Measurements from ENCODE around the gene HYDIN.
A peak's percentile ranks its signal among the peaks of the same experiment; 100 is the strongest.

The HYDIN gene

DNA sequence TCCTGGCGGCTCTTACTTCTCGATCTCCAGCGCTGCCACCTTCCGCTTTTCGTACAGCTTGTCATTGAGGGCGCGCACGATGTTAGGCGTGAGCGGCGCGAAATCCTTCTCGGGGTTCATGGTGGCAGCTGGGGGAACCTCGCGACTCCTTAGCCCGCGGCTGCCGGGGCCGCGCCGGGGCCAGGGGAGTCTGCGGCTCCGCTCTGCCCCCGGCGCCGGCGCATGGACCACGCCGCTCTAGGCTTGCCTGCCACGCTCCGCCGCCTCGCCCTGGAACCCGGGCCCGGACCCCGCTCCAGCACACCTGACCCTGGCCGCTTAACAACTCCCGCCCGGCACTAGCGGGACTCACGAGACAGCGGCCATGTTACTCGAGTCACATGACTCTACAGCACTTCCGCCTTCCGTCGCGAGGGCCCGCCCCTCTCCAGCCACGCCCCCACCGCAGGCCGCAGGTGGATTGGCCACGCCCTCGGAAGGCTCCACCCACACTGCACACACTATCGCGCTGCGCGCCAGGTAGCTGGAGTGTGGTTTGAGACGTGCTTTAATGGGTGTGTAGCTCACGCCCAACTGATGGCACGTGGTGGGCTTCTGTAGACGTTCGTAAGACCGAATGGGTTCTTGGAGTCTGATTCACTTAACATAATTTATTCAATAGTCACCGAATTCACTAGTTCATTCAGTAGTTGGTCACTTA lies 429.6 kb downstream of the HYDIN start, which contains the start of gene VAC14:
VAC14 (minus strand) TSS at position 378 of the 700 bp plus-strand sequence; CDS start at position 120, 258 bp downstream.
- H3K27ac ChIP-seq = peak within 1 kb of the TSS; percentile 15
- peak within 1 kb of the TSS; percentile 75 for H3K4me3 ChIP-seq (ENCODE audit: low read depth, low read length)
- H3K4me2 ChIP-seq (ENCODE audit: low read length) = peak within 1 kb of the TSS; percentile 76

DNA sequence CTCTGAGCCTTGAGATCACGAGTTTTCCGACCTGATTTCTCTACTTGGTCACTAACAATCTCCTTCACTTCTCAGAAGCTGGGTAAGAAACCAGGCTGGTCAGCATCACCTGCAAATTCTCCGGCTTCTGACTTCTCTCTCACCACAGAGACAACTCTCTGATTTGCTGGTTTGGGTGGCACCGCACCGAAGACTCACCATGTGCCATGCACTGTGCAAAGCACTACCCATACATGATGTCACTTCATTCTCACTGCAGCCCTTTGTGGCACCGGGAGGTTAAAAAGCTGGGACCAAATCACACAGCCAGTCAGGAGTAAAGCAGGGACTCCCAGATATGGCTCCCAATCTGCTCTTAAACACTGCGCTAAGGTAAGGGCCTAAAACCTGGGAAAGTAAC lies 430.2 kb downstream of the HYDIN start:
- peak overlapping the region; percentile 70 for H3K9ac ChIP-seq
- H3K36me3 ChIP-seq (ENCODE audit: control insufficient read depth, insufficient read depth, low read length) = no peaks in the 10 kb centered on the region
- peak overlapping the region; percentile 75 for H3K4me3 ChIP-seq (ENCODE audit: low read depth, low read length)
- no peak overlapping the region for H3K27ac ChIP-seq
- peak overlapping the region; percentile 76 for H3K4me2 ChIP-seq (ENCODE audit: low read length)
- peak overlapping the region; percentile 96 for H2AFZ ChIP-seq
- no peaks in the 10 kb centered on the region for H3K27me3 ChIP-seq (ENCODE audit: control insufficient read depth, insufficient read depth, low read length)
- peaks cover 45% of the 10 kb centered on the region for H3K79me2 ChIP-seq
- no peaks in the 10 kb centered on the region for H3K4me1 ChIP-seq
- TF ChIP-seq, protein P1, sequence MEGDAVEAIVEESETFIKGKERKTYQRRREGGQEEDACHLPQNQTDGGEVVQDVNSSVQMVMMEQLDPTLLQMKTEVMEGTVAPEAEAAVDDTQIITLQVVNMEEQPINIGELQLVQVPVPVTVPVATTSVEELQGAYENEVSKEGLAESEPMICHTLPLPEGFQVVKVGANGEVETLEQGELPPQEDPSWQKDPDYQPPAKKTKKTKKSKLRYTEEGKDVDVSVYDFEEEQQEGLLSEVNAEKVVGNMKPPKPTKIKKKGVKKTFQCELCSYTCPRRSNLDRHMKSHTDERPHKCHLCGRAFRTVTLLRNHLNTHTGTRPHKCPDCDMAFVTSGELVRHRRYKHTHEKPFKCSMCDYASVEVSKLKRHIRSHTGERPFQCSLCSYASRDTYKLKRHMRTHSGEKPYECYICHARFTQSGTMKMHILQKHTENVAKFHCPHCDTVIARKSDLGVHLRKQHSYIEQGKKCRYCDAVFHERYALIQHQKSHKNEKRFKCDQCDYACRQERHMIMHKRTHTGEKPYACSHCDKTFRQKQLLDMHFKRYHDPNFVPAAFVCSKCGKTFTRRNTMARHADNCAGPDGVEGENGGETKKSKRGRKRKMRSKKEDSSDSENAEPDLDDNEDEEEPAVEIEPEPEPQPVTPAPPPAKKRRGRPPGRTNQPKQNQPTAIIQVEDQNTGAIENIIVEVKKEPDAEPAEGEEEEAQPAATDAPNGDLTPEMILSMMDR (IDR thresholded peaks at IDR 0.05) = no peak
- no peaks in the 10 kb centered on the region for H3K9me3 ChIP-seq (ENCODE audit: control insufficient read depth, low read length)

More for the DNA sequence above, 429.6 kb downstream of the HYDIN start, which contains the start of gene VAC14:
- Histone ChIP-seq H3K36me3 (ENCODE audit: control insufficient read depth, insufficient read depth, low read length) (no peaks in the 10 kb centered on the region), H3K9me3 (ENCODE audit: control insufficient read depth, low read length) (no peaks in the 10 kb centered on the region), H2AFZ (peak within 1 kb of the TSS; percentile 96), H3K27me3 (ENCODE audit: control insufficient read depth, insufficient read depth, low read length) (no peaks in the 10 kb centered on the region), H3K9ac (peak within 1 kb of the TSS; percentile 70), H3K4me1 (no peaks in the 10 kb centered on the region), H3K79me2 (peaks cover 41% of the 10 kb centered on the region)
- TF ChIP-seq, protein P1 (IDR thresholded peaks at IDR 0.05) = no peak

DNA sequence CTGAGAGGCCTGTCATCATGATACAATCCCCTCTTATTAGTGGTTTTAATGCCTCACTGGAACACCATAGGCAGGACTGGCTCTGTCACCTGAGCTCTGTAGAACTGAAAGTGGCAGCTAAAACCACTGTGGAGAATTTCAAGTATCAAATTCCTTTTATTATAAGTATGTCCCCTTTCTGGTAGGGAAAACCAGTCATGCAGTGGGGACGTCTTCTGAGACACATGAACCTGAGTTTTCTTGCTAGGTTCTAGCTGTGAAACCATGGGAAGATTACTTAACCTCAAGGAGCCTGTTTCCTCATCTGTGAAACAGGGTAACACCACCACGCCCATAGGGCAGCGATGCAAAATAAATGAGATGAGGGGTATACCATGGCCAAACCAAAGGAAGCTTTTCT lies 434.2 kb downstream of the HYDIN start:
- TF ChIP-seq, protein P1 (IDR thresholded peaks at IDR 0.05) = no peak

DNA sequence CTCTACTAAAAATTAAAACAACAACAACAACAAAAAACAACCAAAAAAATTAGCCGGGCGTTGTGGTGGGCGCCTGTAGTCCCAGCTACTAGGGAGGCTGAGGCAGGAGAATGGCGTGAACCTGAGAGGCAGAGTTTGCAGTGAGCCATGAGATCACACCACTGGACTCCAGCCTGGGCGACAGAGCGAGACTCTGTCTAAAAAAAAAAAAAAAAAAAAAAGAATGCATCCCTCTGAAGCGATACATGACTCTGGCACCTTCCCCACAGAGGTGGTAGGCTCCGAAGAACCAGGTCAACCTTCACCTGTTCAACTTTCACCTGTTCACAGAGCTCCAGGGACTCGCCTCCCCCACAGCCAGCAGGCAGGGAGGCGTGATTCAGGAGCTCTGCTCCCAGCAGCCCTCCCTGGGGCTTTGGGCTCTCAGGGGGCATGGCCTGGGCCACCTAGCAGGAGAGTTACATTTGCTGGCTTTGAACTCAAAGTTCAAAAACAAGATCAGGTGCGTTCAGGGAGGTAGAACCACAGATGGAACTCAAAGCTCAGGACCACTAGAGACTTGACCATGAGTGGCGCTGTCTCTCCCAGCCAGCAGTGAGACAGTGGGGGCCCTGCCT lies 435.1 kb downstream of the HYDIN start:
- peaks cover 65% of the 10 kb centered on the region for H3K79me2 ChIP-seq
- H3K4me1 ChIP-seq = no peaks in the 10 kb centered on the region
- no peaks in the 10 kb centered on the region for H3K36me3 ChIP-seq (ENCODE audit: control insufficient read depth, insufficient read depth, low read length)
- no peak overlapping the region for H3K4me3 ChIP-seq (ENCODE audit: low read depth, low read length)
- no peak overlapping the region for H2AFZ ChIP-seq
- no peak overlapping the region for H3K27ac ChIP-seq
- no peak overlapping the region for H3K4me2 ChIP-seq (ENCODE audit: low read length)
- no peaks in the 10 kb centered on the region for H3K9me3 ChIP-seq (ENCODE audit: control insufficient read depth, low read length)
- TF ChIP-seq, protein P1 (IDR thresholded peaks at IDR 0.05) = no peak
- H3K9ac ChIP-seq = no peak overlapping the region
- no peaks in the 10 kb centered on the region for H3K27me3 ChIP-seq (ENCODE audit: control insufficient read depth, insufficient read depth, low read length)

More for the DNA sequence above, 434.2 kb downstream of the HYDIN start:
- H3K4me2 ChIP-seq (ENCODE audit: low read length) = no peak overlapping the region
- H3K27me3 ChIP-seq (ENCODE audit: control insufficient read depth, insufficient read depth, low read length) = no peaks in the 10 kb centered on the region
- no peak overlapping the region for H3K4me3 ChIP-seq (ENCODE audit: low read depth, low read length)
- H2AFZ ChIP-seq = no peak overlapping the region
- no peaks in the 10 kb centered on the region for H3K9me3 ChIP-seq (ENCODE audit: control insufficient read depth, low read length)
- no peaks in the 10 kb centered on the region for H3K4me1 ChIP-seq
- H3K27ac ChIP-seq = no peak overlapping the region
- H3K9ac ChIP-seq = no peak overlapping the region
- H3K36me3 ChIP-seq (ENCODE audit: control insufficient read depth, insufficient read depth, low read length) = no peaks in the 10 kb centered on the region
- peaks cover 67% of the 10 kb centered on the region for H3K79me2 ChIP-seq

All from parathyroid adenoma (tissue), 2 donors.